Calu3 (cell line): ENCODE measurements around the gene HNRNPR. TPM values are rescaled to one million over a fixed set of nuclear protein-coding genes. Genes with fewer than 3 reads are reported as not detected.

Source experiments
- BruUV-seq: library from RNA; stranded (reverse); fragments of 400-500 nt; replicated peaks from 2 replicates; lab custom pipeline; 2021; lab: Mats Ljungman, UMichigan
- CTCF ChIA-PET: fragments of 300-600 bp; sonication (Branson Sonifier 250); formaldehyde crosslinking; loops from one replicate; lab custom pipeline; 2022; ENCODE audit warnings: antibody characterized with exemption; lab: Charles Lee
- DNase-seq: peaks from one replicate; pipeline ENCODE4 v3.0.0; 2022
- H3K27ac Mint-ChIP-seq: one replicate; pipeline ENCODE4 v1.8.0; 2022; ENCODE audit warnings: mixed read lengths; ENCODE audit not compliant: unreplicated experiment
- H3K27me3 Mint-ChIP-seq: one replicate; pipeline ENCODE4 v1.8.0; 2022; ENCODE audit warnings: mixed read lengths; ENCODE audit not compliant: unreplicated experiment
- H3K36me3 Mint-ChIP-seq: one replicate; pipeline ENCODE4 v1.8.0; 2022; ENCODE audit warnings: mild to moderate bottlenecking, moderate library complexity, mixed read lengths; ENCODE audit not compliant: insufficient read depth, unreplicated experiment
- H3K4me1 Mint-ChIP-seq: one replicate; pipeline ENCODE4 v1.8.0; 2022; ENCODE audit warnings: mild to moderate bottlenecking, low read depth, mixed read lengths; ENCODE audit not compliant: unreplicated experiment
- H3K4me3 Mint-ChIP-seq: one replicate; pipeline ENCODE4 v1.8.0; 2022; ENCODE audit warnings: mild to moderate bottlenecking, low read depth, moderate library complexity, mixed read lengths; ENCODE audit not compliant: unreplicated experiment
- H3K9me3 Mint-ChIP-seq: one replicate; pipeline ENCODE4 v1.8.0; 2022; ENCODE audit warnings: low read depth, mixed read lengths; ENCODE audit not compliant: unreplicated experiment
- CTCF ChIP-seq: fragments of 200-600 bp; IDR thresholded peaks from one replicate; pipeline ENCODE4 v1.8.0; 2022; ENCODE audit warnings: antibody characterized with exemption; ENCODE audit not compliant: unreplicated experiment
- intact Hi-C: fragments of 100-400 bp; cut with micrococcal nuclease; formaldehyde crosslinking; loops from one replicate; pipeline ENCODE4 v1.10.0; 2022; ENCODE audit not compliant: unreplicated experiment
- total RNA-seq: library from RNA; stranded (reverse); gene quantifications from 2 replicates; pipeline ENCODE4 v1.2.3, GENCODE V29; 2022

HNRNPR gene
- total RNA-seq, 1 experiment from 2014 or later, result 126 TPM

- no TSS peak for BruUV-seq
- no peak overlapping the region for H3K4me3 Mint-ChIP-seq
- H3K4me1 Mint-ChIP-seq, result peaks cover 21% of the 10 kb centered on the region
- H3K9me3 Mint-ChIP-seq, result no peaks in the 10 kb centered on the region
- intact Hi-C loops, result no loop called here
- no peak for DNase-seq
- no peaks in the 10 kb centered on the region for H3K27me3 Mint-ChIP-seq
- CTCF ChIA-PET, result no interaction called here
- no peak for TF ChIP-seq CTCF
- no peak overlapping the region for H3K27ac Mint-ChIP-seq
- peaks cover 22% of the 10 kb centered on the region for H3K36me3 Mint-ChIP-seq
These were observed 57.7 kb downstream of the HNRNPR start for GRCh38 chr1:23286401-23286800.

- DNase-seq, result no peak
- intact Hi-C loops, result no loop called here
- no peak for TF ChIP-seq CTCF
- Mint-ChIP-seq H3K27ac (peak overlapping the region; percentile 36), H3K36me3 (peaks cover 22% of the 10 kb centered on the region), H3K9me3 (no peaks in the 10 kb centered on the region), H3K4me1 (peaks cover 28% of the 10 kb centered on the region), H3K27me3 (no peaks in the 10 kb centered on the region), H3K4me3 (no peak overlapping the region)
- BruUV-seq, result no TSS peak
- CTCF ChIA-PET, result no interaction called here
These were observed 60.1 kb downstream of the HNRNPR start for GRCh38 chr1:23283667-23284602.

GRCh38 chr1:23282957-23283356, 61.1 kb downstream of the HNRNPR start:
- BruUV-seq, result no TSS peak
- Mint-ChIP-seq H3K27ac (peak overlapping the region; percentile 36), H3K27me3 (no peaks in the 10 kb centered on the region), H3K9me3 (no peaks in the 10 kb centered on the region), H3K4me3 (no peak overlapping the region), H3K36me3 (peaks cover 27% of the 10 kb centered on the region), H3K4me1 (peaks cover 34% of the 10 kb centered on the region)
- no peak for TF ChIP-seq CTCF
- CTCF ChIA-PET, result interaction anchor here (0.5 to 0.9 kb wide), 2 partner anchors 121 to 172 kb away, joined by 6 to 9 read pairs; no protein-coding TSS in a partner anchor
- intact Hi-C loops, result no loop called here
- no peak for DNase-seq

DNA sequence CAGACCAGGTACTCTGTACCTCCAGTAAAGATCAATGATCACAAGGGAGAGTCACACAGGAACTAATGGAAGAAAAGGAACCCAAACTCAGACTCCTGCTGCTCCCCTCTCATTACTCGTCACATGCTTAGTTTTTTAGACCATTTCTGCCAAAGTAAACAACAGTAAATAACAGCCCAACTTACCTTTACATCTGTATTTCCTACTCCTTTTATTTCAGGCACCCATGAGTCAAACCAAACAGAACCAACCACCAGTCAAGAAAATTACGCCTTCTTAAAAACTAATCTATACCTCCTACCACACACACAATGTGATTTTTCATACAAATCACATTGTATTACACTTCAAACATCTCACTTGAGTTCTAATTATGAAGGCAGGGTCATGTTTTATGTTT, 65.4 kb downstream of the HNRNPR start:
- Mint-ChIP-seq H3K36me3 (peaks cover 24% of the 10 kb centered on the region), H3K9me3 (no peaks in the 10 kb centered on the region), H3K4me1 (peaks cover 27% of the 10 kb centered on the region), H3K4me3 (no peak overlapping the region), H3K27ac (peak overlapping the region; percentile 18), H3K27me3 (no peaks in the 10 kb centered on the region)
- intact Hi-C loops, result no loop called here
- BruUV-seq, result no TSS peak
- CTCF ChIA-PET, result no interaction called here
- TF ChIP-seq CTCF, result no peak
- no peak for DNase-seq
